HepG2 (cell line): ENCODE results near the gene POLR2H.

Experiments used
- KAT7 ChIP-seq: IDR thresholded peaks from 2 replicates; pipeline ENCODE4 v1.6.1; 2018; ENCODE audit warnings: borderline replicate concordance, missing compliant biosample characterization
- ZNF432 ChIP-seq: sonication (generic); formaldehyde crosslinking; IDR thresholded peaks from 2 replicates; pipeline ENCODE4 v1.5.0; 2020; ENCODE audit warnings: missing genetic modification reagents, mild to moderate bottlenecking, borderline replicate concordance
- TF ChIP-seq, protein P1 (sequence below): sonication (generic); formaldehyde crosslinking; IDR thresholded peaks from 2 replicates; pipeline ENCODE4 v1.8.1; 2023; ENCODE audit warnings: missing genetic modification reagents, inconsistent platforms, borderline replicate concordance

DNA sequence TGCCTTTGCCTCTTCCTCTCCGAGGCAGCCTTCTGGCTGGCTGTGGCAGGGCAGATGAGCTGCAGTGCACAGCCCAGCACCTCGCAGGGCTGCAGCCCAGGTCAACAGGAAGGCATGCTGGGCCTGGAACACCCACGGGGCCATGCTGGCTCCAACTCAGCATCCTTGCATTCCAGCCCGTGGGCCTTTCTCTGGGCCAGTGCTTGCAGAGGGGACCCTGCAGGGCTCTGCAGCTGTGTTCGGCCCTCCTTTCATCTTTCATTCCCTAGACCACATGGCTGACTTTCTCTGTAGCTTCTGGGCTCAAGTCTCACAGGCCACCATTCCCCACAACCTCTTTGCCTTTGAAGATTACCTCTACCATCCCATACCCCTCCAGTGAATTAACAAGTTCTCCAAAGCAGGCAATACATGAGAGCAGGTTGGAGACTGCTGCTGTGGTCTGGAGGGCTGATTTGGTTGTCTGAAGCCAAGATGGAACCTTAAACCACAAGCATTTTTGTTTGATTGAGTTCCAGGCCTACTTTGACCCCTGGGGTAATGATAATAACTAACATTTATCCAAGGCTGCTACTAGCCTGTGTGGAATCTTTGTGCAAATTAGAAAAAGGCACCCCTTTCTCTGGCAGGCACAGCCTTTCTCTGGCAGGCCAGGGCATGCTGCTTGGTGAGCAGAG, 18.2 kb upstream of the POLR2H start:
- no peak for TF ChIP-seq ZNF432 (CRISPR knock-in tag)
- no peak for TF ChIP-seq KAT7
- TF ChIP-seq, protein P1, sequence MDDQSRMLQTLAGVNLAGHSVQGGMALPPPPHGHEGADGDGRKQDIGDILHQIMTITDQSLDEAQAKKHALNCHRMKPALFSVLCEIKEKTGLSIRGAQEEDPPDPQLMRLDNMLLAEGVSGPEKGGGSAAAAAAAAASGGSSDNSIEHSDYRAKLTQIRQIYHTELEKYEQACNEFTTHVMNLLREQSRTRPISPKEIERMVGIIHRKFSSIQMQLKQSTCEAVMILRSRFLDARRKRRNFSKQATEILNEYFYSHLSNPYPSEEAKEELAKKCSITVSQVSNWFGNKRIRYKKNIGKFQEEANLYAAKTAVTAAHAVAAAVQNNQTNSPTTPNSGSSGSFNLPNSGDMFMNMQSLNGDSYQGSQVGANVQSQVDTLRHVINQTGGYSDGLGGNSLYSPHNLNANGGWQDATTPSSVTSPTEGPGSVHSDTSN (CRISPR knock-in tag), result no peak
